ENCODE data around the gene MAP7D3.

MAP7D3 gene

GRCh38 chrX:136258951-136259350 lies 7.8 kb upstream of the MAP7D3 start (continued):
- no peak for TF ChIP-seq PRDM10 (tag by site-specific recombination; IDR thresholded peaks at IDR 0.05)
- TF ChIP-seq ZBTB48 (tag by site-specific recombination; IDR thresholded peaks at IDR 0.05), result no peak
- no peak for TF ChIP-seq ZNF510 (tag by site-specific recombination; IDR thresholded peaks at IDR 0.05; ENCODE audit: insufficient replicate concordance)
- no peak for TF ChIP-seq ZNF529 (tag by site-specific recombination; IDR thresholded peaks at IDR 0.05; ENCODE audit: insufficient replicate concordance)
- no peak for TF ChIP-seq ZNF391 (tag by site-specific recombination; IDR thresholded peaks at IDR 0.05; ENCODE audit: borderline replicate concordance, low read depth)

GRCh38 chrX:136256026-136256425 lies 4.8 kb upstream of the MAP7D3 start:
- TF ChIP-seq SCRT2 (tag by site-specific recombination; IDR thresholded peaks at IDR 0.05), result peak; percentile 37; the same call in 1 of the 2 replicates
- no peak for TF ChIP-seq ZNF48 (tag by site-specific recombination; IDR thresholded peaks at IDR 0.05)
- Histone ChIP-seq H3K27ac (ENCODE audit: extremely low read depth, low read depth, low read length) (no peak overlapping the region), H3K36me3 (ENCODE audit: control insufficient read depth in 2 of 2, insufficient read depth in 1 of 2, low read length in 2 of 2) (no peaks in the 10 kb centered on the region), H3K4me3 (ENCODE audit: low read depth, low read length) (no peak overlapping the region), H3K9me3 (ENCODE audit: control insufficient read depth, insufficient read depth, low read depth, low read length) (no peaks in the 10 kb centered on the region), H3K4me1 (ENCODE audit: control insufficient read depth, insufficient read depth, low read length) (peaks cover 4% of the 10 kb centered on the region; the same call in 1 of the 2 replicates)
- POLR2A ChIA-PET, result no interaction called here
- CTCF ChIA-PET, result interaction anchor here (0.6 to 4.3 kb wide), 4 partner anchors 8 to 227 kb away, joined by 4 to 25 read pairs (median 4); no protein-coding TSS in a partner anchor

GRCh38 chrX:136255541-136255940 lies 4.3 kb upstream of the MAP7D3 start:
- H3K36me3 ChIP-seq (ENCODE audit: control insufficient read depth in 2 of 2, insufficient read depth in 1 of 2, low read length in 2 of 2), result no peaks in the 10 kb centered on the region
- no peaks in the 10 kb centered on the region for H3K9me3 ChIP-seq (ENCODE audit: control insufficient read depth, insufficient read depth, low read depth, low read length)
- ChIA-PET CTCF (interaction anchor here (0.6 to 4.3 kb wide), 4 partner anchors 8 to 227 kb away, joined by 4 to 25 read pairs (median 4); no protein-coding TSS in a partner anchor), POLR2A (no interaction called here)
- H3K4me3 ChIP-seq (ENCODE audit: low read depth, low read length), result no peak overlapping the region
- no peak overlapping the region for H3K27ac ChIP-seq (ENCODE audit: extremely low read depth, low read depth, low read length)
- H3K4me1 ChIP-seq (ENCODE audit: control insufficient read depth, insufficient read depth, low read length), result peaks cover 4% of the 10 kb centered on the region; the same call in 1 of the 2 replicates
- TF ChIP-seq ZNF610 (tag by site-specific recombination; IDR thresholded peaks at IDR 0.05; ENCODE audit: borderline replicate concordance) (no peak), OVOL3 (tag by site-specific recombination; IDR thresholded peaks at IDR 0.05) (no peak), ZFP37 (tag by site-specific recombination; IDR thresholded peaks at IDR 0.05) (no peak), ZNF514 (tag by site-specific recombination; IDR thresholded peaks at IDR 0.05) (no peak), KLF9 (tag by site-specific recombination; IDR thresholded peaks at IDR 0.05; ENCODE audit: low read depth) (no peak), ZNF521 (tag by site-specific recombination; IDR thresholded peaks at IDR 0.05) (no peak), ZNF239 (tag by site-specific recombination; IDR thresholded peaks at IDR 0.05) (no peak)

GRCh38 chrX:136250191-136251040 lies 784 bp downstream of the MAP7D3 start:
- CTCF ChIA-PET, result interaction anchor here (0.6 kb wide), 1 partner anchor 9 kb away, joined by 3 read pairs; no protein-coding TSS in a partner anchor
- Histone ChIP-seq H3K4me1 (ENCODE audit: control insufficient read depth, insufficient read depth, low read length) (peaks cover 4% of the 10 kb centered on the region; the same call in 1 of the 2 replicates), H3K4me3 (ENCODE audit: low read depth, low read length) (peak overlapping the region; percentile 56), H3K36me3 (ENCODE audit: control insufficient read depth in 2 of 2, insufficient read depth in 1 of 2, low read length in 2 of 2) (peaks cover 0 to 2% of the 10 kb centered on the region in 2 experiments; a peak in 1 of 3 replicates), H3K9me3 (ENCODE audit: control insufficient read depth, insufficient read depth, low read depth, low read length) (no peaks in the 10 kb centered on the region), H3K27ac (ENCODE audit: extremely low read depth, low read depth, low read length) (peak overlapping the region; percentile 77; the same call in 1 of the 2 replicates)
- POLR2A ChIA-PET, result interaction anchor here (1.0 kb wide), 1 partner anchor 41 kb away, joined by 3 read pairs; no protein-coding TSS in a partner anchor
- no peak for TF ChIP-seq HOXD13 (CRISPR knock-in tag; IDR thresholded peaks at IDR 0.05; ENCODE audit: borderline replicate concordance)
- no peak for TF ChIP-seq ZNF423 (tag by site-specific recombination; IDR thresholded peaks at IDR 0.05)
- no peak for TF ChIP-seq ZNF37A (tag by site-specific recombination; IDR thresholded peaks at IDR 0.05)
- no peak for TF ChIP-seq BCL11A (tag by site-specific recombination; IDR thresholded peaks at IDR 0.05; ENCODE audit: low read depth)
- no peak for TF ChIP-seq ZNF248 (tag by site-specific recombination; IDR thresholded peaks at IDR 0.05)
- TF ChIP-seq ZNF214 (tag by site-specific recombination; IDR thresholded peaks at IDR 0.05; ENCODE audit: borderline replicate concordance), result no peak
- TF ChIP-seq ZNF174 (tag by site-specific recombination; IDR thresholded peaks at IDR 0.05), result no peak
- 0 out of 2 replicates have a peak, but pooled peaks have one; percentile 11 for TF ChIP-seq SP3 (tag by site-specific recombination; IDR thresholded peaks at IDR 0.05)
- TF ChIP-seq KLF10 (tag by site-specific recombination; IDR thresholded peaks at IDR 0.05), result 0 out of 2 replicates have a peak, but pooled peaks have one; percentile 36
- peak; percentile 87 for TF ChIP-seq ZFHX2 (tag by site-specific recombination; conservative IDR thresholded peaks at IDR 0.05)

Measured in HEK293 (cell line).